ENCODE results near the gene GRM1.

The GRM1 gene

DNA sequence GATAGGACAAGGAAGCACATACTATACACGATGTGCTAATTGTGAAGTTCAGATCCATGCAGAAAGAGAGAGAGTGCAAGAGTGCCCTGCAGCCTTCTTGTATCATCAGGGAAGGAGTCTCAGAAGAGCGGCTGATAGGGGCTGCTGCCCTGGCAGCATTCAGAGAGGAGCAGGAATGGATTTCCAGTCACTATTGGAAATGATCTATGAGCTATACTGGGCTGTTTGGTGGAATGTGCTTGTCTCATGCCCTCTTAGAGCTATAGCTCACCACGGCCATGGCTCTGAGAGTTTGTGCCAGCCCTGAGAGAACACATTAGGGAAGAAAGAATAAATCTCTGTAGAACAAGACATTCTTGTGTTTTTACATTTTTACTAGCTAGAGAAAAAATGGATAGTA lies 302.2 kb downstream of the GRM1 start:
- TF ChIP-seq, protein P1, sequence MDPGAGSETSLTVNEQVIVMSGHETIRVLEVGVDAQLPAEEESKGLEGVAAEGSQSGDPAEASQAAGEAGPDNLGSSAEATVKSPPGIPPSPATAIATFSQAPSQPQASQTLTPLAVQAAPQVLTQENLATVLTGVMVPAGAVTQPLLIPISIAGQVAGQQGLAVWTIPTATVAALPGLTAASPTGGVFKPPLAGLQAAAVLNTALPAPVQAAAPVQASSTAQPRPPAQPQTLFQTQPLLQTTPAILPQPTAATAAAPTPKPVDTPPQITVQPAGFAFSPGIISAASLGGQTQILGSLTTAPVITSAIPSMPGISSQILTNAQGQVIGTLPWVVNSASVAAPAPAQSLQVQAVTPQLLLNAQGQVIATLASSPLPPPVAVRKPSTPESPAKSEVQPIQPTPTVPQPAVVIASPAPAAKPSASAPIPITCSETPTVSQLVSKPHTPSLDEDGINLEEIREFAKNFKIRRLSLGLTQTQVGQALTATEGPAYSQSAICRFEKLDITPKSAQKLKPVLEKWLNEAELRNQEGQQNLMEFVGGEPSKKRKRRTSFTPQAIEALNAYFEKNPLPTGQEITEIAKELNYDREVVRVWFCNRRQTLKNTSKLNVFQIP (CRISPR knock-in tag; IDR thresholded peaks at IDR 0.05; ENCODE audit: borderline replicate concordance, low read depth), result no peak
- TF ChIP-seq, protein P2, sequence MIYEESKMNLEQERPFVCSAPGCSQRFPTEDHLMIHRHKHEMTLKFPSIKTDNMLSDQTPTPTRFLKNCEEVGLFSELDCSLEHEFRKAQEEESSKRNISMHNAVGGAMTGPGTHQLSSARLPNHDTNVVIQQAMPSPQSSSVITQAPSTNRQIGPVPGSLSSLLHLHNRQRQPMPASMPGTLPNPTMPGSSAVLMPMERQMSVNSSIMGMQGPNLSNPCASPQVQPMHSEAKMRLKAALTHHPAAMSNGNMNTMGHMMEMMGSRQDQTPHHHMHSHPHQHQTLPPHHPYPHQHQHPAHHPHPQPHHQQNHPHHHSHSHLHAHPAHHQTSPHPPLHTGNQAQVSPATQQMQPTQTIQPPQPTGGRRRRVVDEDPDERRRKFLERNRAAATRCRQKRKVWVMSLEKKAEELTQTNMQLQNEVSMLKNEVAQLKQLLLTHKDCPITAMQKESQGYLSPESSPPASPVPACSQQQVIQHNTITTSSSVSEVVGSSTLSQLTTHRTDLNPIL (CRISPR knock-in tag; IDR thresholded peaks at IDR 0.05; ENCODE audit: low read depth), result no peak
- TF ChIP-seq OSR1 (CRISPR knock-in tag; IDR thresholded peaks at IDR 0.05), result no peak
- no peak for ATAC-seq

DNA sequence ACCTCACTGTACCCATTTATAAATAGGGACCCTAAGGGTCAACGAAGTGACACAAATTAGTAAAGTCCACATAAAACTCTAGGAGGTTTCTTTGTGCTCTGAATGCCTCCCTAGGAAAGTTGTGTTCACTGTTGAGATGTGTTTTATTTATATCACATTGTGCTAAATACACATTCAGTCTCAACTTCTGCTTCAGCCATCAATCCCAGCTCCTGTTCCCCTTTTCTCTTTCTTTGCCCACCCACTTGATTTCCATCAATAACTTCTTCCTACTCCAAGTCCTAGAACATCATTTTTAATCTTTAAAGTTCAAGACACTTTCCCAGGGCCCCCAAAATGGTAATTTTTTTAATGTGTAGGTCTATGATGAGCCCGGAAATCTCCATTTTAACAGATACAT lies 306.5 kb downstream of the GRM1 start:
- no peak for ATAC-seq
- TF ChIP-seq, protein P3, sequence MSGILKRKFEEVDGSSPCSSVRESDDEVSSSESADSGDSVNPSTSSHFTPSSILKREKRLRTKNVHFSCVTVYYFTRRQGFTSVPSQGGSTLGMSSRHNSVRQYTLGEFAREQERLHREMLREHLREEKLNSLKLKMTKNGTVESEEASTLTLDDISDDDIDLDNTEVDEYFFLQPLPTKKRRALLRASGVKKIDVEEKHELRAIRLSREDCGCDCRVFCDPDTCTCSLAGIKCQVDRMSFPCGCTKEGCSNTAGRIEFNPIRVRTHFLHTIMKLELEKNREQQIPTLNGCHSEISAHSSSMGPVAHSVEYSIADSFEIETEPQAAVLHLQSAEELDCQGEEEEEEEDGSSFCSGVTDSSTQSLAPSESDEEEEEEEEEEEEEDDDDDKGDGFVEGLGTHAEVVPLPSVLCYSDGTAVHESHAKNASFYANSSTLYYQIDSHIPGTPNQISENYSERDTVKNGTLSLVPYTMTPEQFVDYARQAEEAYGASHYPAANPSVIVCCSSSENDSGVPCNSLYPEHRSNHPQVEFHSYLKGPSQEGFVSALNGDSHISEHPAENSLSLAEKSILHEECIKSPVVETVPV (CRISPR knock-in tag; IDR thresholded peaks at IDR 0.05), result no peak
- TF ChIP-seq ESRRG (CRISPR knock-in tag; IDR thresholded peaks at IDR 0.05) (no peak), ISL1 (CRISPR knock-in tag; IDR thresholded peaks at IDR 0.05) (no peak), ZFP3 (CRISPR knock-in tag; IDR thresholded peaks at IDR 0.05) (no peak), OSR1 (CRISPR knock-in tag; IDR thresholded peaks at IDR 0.05) (no peak), PPARA (CRISPR knock-in tag; IDR thresholded peaks at IDR 0.05; ENCODE audit: borderline replicate concordance) (no peak), ZNF70 (CRISPR knock-in tag; IDR thresholded peaks at IDR 0.05) (no peak), ZC3H10 (CRISPR knock-in tag; IDR thresholded peaks at IDR 0.05) (no peak), BACH2 (CRISPR knock-in tag; IDR thresholded peaks at IDR 0.05; ENCODE audit: borderline replicate concordance) (no peak), ARNTL (CRISPR knock-in tag; IDR thresholded peaks at IDR 0.05; ENCODE audit: borderline replicate concordance, low read depth) (no peak), GLIS3 (CRISPR knock-in tag; IDR thresholded peaks at IDR 0.05) (no peak), ZNF565 (CRISPR knock-in tag; conservative IDR thresholded peaks at IDR 0.05; ENCODE audit: low read depth) (no peak), RARB (CRISPR knock-in tag; IDR thresholded peaks at IDR 0.05) (no peak), CSDC2 (CRISPR knock-in tag; IDR thresholded peaks at IDR 0.05) (no peak), TCF4 (CRISPR knock-in tag; IDR thresholded peaks at IDR 0.05; ENCODE audit: borderline replicate concordance) (no peak), ZNF8 (CRISPR knock-in tag; IDR thresholded peaks at IDR 0.05) (no peak), TOX (CRISPR knock-in tag; IDR thresholded peaks at IDR 0.05; ENCODE audit: borderline replicate concordance) (no peak)
- TF ChIP-seq, protein P4, sequence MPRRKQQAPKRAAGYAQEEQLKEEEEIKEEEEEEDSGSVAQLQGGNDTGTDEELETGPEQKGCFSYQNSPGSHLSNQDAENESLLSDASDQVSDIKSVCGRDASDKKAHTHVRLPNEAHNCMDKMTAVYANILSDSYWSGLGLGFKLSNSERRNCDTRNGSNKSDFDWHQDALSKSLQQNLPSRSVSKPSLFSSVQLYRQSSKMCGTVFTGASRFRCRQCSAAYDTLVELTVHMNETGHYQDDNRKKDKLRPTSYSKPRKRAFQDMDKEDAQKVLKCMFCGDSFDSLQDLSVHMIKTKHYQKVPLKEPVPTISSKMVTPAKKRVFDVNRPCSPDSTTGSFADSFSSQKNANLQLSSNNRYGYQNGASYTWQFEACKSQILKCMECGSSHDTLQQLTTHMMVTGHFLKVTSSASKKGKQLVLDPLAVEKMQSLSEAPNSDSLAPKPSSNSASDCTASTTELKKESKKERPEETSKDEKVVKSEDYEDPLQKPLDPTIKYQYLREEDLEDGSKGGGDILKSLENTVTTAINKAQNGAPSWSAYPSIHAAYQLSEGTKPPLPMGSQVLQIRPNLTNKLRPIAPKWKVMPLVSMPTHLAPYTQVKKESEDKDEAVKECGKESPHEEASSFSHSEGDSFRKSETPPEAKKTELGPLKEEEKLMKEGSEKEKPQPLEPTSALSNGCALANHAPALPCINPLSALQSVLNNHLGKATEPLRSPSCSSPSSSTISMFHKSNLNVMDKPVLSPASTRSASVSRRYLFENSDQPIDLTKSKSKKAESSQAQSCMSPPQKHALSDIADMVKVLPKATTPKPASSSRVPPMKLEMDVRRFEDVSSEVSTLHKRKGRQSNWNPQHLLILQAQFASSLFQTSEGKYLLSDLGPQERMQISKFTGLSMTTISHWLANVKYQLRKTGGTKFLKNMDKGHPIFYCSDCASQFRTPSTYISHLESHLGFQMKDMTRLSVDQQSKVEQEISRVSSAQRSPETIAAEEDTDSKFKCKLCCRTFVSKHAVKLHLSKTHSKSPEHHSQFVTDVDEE (CRISPR knock-in tag; IDR thresholded peaks at IDR 0.05), result no peak
- TF ChIP-seq, protein P5, sequence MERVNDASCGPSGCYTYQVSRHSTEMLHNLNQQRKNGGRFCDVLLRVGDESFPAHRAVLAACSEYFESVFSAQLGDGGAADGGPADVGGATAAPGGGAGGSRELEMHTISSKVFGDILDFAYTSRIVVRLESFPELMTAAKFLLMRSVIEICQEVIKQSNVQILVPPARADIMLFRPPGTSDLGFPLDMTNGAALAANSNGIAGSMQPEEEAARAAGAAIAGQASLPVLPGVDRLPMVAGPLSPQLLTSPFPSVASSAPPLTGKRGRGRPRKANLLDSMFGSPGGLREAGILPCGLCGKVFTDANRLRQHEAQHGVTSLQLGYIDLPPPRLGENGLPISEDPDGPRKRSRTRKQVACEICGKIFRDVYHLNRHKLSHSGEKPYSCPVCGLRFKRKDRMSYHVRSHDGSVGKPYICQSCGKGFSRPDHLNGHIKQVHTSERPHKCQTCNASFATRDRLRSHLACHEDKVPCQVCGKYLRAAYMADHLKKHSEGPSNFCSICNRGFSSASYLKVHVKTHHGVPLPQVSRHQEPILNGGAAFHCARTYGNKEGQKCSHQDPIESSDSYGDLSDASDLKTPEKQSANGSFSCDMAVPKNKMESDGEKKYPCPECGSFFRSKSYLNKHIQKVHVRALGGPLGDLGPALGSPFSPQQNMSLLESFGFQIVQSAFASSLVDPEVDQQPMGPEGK (CRISPR knock-in tag; IDR thresholded peaks at IDR 0.05; ENCODE audit: borderline replicate concordance), result no peak

DNA sequence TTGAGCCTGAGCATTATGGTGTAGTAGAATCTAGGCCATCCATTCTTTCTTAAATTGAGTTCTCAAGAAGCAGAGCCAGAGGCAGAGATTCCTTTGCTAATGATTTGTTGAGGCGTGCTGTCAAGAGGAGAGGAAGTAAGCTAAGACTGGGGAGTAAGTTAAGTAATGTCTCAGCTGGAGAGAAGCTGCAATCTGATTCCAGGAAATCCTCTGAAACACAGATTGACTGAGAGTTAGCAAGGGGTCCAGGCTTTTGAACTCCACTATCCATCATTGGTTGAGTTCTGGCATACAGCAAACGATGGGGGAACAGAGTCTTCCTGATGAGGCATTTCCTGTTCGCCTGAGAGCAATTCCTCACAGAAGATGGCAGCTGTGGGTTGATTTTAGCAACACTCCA lies 307.3 kb downstream of the GRM1 start:
- no peak for ATAC-seq
- TF ChIP-seq, protein P4 (CRISPR knock-in tag; IDR thresholded peaks at IDR 0.05), result no peak
- TF ChIP-seq TCF4 (CRISPR knock-in tag; IDR thresholded peaks at IDR 0.05; ENCODE audit: borderline replicate concordance), result no peak
- TF ChIP-seq, protein P5 (CRISPR knock-in tag; IDR thresholded peaks at IDR 0.05; ENCODE audit: borderline replicate concordance), result no peak
- TF ChIP-seq ZNF8 (CRISPR knock-in tag; IDR thresholded peaks at IDR 0.05), result no peak
- TF ChIP-seq, protein P2 (CRISPR knock-in tag; IDR thresholded peaks at IDR 0.05; ENCODE audit: low read depth), result no peak
- no peak for TF ChIP-seq ZFP3 (CRISPR knock-in tag; IDR thresholded peaks at IDR 0.05)
- no peak for TF ChIP-seq ISL1 (CRISPR knock-in tag; IDR thresholded peaks at IDR 0.05)
- no peak for TF ChIP-seq ZFP30 (CRISPR knock-in tag; IDR thresholded peaks at IDR 0.05)
- TF ChIP-seq ZNF70 (CRISPR knock-in tag; IDR thresholded peaks at IDR 0.05), result no peak
- no peak for TF ChIP-seq CSDC2 (CRISPR knock-in tag; IDR thresholded peaks at IDR 0.05)
- TF ChIP-seq RARB (CRISPR knock-in tag; IDR thresholded peaks at IDR 0.05), result no peak
- TF ChIP-seq ZNF565 (CRISPR knock-in tag; conservative IDR thresholded peaks at IDR 0.05; ENCODE audit: low read depth), result no peak

Measured in SK-N-SH treated with all-trans-retinoic acid at 6 μM for 48 hours (cell line).